ENCODE data around the gene ERFE.

DNA sequence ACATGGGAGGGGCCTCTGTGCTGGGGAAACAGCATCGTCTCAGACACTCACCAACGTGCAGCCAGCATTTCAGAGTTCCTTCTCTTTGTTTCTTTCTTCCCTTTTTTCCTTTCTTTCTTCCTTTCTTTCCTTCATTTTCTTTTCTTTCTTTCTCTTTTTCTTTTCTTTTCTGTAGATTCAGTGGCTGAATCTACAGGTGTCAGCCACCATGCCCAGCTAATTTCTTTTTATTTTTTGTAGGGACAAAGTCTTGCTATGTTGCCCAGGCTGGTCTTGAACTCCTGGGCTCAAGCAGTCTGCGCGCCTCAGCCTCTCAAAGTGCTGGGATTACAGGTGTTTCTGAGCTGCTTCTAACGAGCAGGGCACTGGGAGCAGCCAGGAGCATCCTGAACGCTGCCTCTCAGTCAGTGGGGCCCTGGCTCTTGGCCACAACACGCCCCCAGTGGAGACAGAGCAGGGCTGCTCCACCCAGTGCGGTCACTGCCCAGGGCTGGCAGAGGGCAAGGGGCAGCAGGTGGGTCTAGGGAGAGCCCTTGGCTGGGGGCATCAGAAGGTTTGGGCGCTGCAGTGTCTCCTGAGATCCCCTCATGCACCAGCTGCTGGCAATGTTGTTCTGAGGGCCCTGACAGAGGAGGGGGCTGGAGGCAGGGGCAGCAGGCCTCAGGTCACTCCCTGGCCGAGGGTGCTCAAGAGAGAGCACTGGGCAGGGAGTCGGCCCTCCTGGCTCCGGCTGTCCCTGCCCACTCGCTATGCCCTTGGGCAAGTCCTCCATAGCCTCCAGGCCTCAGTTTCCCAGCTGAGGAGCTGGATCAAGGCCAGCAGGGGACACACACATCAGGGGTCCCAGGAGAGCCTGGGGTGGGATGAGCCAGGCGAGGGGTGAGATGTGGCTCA is 25.0 kb upstream of the ERFE start:
- TF ChIP-seq POLR2A (IDR thresholded peaks at IDR 0.05): no peak
- TF ChIP-seq, protein P1, sequence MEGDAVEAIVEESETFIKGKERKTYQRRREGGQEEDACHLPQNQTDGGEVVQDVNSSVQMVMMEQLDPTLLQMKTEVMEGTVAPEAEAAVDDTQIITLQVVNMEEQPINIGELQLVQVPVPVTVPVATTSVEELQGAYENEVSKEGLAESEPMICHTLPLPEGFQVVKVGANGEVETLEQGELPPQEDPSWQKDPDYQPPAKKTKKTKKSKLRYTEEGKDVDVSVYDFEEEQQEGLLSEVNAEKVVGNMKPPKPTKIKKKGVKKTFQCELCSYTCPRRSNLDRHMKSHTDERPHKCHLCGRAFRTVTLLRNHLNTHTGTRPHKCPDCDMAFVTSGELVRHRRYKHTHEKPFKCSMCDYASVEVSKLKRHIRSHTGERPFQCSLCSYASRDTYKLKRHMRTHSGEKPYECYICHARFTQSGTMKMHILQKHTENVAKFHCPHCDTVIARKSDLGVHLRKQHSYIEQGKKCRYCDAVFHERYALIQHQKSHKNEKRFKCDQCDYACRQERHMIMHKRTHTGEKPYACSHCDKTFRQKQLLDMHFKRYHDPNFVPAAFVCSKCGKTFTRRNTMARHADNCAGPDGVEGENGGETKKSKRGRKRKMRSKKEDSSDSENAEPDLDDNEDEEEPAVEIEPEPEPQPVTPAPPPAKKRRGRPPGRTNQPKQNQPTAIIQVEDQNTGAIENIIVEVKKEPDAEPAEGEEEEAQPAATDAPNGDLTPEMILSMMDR (IDR thresholded peaks at IDR 0.05): no peak

All from suprapubic skin (tissue), 3 donors.